GM12865 (cell line): ENCODE data around the gene TFCP2.

Experiments
- DNase-seq: peaks from one replicate; pipeline ENCODE4 v3.0.0; 2010; ENCODE audit warnings: low read depth
- H3K4me3 ChIP-seq: 2 replicates; pipeline ENCODE4 v1.5.1; 2011; ENCODE audit warnings: mild to moderate bottlenecking, low read depth, low read length, control low read depth
- TF ChIP-seq, protein P1 (sequence below): IDR thresholded peaks from 2 replicates; pipeline ENCODE4 v1.5.1; 2011; ENCODE audit warnings: low read length, control low read depth, low read depth, inconsistent platforms; ENCODE audit not compliant: insufficient read depth; ENCODE audit errors: missing control alignments

TFCP2 gene

DNA sequence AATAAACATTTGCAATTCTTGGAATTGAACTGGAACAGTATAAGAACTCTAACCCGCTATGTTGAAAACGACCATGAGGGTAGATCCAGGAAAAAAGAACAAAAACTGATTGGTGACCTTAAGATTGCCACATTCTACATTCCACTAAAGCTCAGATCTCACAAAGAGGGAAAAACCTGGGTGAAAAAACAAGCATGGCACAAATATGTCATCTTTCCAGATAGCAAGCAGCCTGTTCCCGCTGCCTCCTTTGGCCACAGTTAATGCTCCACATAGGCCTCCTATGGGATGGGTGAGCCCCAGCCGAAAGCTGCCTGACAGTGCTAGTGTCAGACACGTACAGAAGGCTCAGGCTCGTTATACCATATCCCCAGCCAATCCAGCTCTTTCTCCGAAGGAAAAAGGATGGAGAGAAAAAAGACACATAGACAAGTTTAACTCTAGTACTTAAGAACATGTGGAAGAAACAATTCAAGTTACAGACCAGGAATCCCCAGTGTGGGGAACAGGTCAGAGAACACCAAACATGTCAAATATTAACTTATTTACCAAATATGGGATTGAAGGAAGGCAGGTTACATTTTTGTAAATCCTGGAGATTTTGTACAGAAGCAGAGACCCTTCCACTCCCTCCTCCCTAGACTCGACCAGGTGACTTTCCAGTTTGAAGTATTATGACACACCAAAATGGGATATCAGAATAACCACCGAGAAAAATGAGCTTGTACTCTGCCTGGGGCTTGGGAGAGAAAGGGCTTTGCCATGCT, 110.1 kb downstream of the TFCP2 start:
- DNase-seq = no peak
- TF ChIP-seq, protein P1, sequence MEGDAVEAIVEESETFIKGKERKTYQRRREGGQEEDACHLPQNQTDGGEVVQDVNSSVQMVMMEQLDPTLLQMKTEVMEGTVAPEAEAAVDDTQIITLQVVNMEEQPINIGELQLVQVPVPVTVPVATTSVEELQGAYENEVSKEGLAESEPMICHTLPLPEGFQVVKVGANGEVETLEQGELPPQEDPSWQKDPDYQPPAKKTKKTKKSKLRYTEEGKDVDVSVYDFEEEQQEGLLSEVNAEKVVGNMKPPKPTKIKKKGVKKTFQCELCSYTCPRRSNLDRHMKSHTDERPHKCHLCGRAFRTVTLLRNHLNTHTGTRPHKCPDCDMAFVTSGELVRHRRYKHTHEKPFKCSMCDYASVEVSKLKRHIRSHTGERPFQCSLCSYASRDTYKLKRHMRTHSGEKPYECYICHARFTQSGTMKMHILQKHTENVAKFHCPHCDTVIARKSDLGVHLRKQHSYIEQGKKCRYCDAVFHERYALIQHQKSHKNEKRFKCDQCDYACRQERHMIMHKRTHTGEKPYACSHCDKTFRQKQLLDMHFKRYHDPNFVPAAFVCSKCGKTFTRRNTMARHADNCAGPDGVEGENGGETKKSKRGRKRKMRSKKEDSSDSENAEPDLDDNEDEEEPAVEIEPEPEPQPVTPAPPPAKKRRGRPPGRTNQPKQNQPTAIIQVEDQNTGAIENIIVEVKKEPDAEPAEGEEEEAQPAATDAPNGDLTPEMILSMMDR = no peak
- no peak overlapping the region for H3K4me3 ChIP-seq

GRCh38 chr12:51059086-51059485, 113.8 kb downstream of the TFCP2 start:
- DNase-seq = no peak
- TF ChIP-seq, protein P1 = no peak

GRCh38 chr12:51056242-51056641, 116.7 kb downstream of the TFCP2 start:
- TF ChIP-seq, protein P1 = no peak
- no peak for DNase-seq

More at GRCh38 chr12:51059086-51059485, 113.8 kb downstream of the TFCP2 start:
- H3K4me3 ChIP-seq = no peak overlapping the region

DNA sequence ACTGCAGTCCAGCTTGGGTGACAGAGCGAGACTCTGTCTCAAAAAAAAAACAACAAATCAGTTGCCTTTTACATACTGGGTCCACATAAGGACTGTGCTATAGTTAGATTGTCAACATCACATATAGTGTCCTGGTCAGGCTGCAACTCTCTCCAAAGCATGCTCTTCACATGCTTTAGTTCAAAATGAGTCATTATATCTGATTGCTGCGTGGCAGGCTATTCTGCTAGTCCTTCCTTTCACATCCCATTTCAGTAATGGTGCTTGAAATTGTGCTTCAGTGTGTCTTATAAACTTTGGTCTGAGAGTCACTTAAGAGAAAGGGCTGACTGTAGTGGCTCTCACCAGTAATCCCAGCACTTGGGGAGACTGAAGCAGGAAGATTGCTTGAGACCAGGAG, 117.9 kb downstream of the TFCP2 start:
- TF ChIP-seq, protein P1 = no peak
- DNase-seq = no peak

More at GRCh38 chr12:51056242-51056641, 116.7 kb downstream of the TFCP2 start:
- H3K4me3 ChIP-seq = no peak overlapping the region

DNA sequence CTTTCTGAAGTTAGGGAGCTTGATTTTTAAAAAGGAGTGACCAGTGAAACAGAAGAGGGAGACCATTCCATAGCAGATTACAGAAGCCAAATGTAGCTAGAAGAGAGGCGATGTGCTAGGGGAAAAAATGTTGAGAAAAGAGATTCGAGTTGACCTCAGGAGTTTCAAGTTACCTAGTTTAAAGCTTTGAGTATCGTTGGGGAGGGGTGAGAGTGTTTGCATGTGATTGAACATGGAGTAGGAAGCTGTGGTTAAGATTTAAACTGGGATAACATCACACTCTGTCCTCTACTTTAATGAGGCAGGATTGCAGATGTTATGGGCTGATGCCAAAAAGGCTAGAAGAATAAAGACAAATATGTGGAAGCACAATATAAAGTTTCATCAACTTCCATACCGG, 121.1 kb downstream of the TFCP2 start:
- no peak for DNase-seq
- H3K4me3 ChIP-seq = no peak overlapping the region
- TF ChIP-seq, protein P1 = no peak

More for the DNA sequence above, 117.9 kb downstream of the TFCP2 start:
- H3K4me3 ChIP-seq = no peak overlapping the region

DNA sequence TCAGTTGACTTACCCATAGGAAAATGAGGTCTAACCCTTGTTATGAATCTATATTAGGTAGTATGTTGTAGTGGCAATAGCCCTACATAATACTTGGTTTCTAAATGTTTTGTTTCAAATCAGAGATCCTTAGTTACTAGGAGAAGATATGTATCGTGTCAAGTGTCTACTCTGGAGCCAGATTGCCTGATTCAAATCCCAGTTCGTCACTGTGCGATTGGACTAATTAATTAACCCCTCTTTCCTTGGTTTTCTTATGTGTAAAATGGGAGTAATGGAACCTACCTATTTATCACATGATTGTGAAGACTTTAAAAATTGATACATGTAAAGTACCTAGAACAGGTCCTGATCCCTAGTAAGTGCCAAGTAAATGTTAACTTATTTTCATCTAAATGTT, 123.4 kb downstream of the TFCP2 start:
- TF ChIP-seq, protein P1 = no peak
- DNase-seq = no peak
- peak overlapping the region; percentile 94 for H3K4me3 ChIP-seq

DNA sequence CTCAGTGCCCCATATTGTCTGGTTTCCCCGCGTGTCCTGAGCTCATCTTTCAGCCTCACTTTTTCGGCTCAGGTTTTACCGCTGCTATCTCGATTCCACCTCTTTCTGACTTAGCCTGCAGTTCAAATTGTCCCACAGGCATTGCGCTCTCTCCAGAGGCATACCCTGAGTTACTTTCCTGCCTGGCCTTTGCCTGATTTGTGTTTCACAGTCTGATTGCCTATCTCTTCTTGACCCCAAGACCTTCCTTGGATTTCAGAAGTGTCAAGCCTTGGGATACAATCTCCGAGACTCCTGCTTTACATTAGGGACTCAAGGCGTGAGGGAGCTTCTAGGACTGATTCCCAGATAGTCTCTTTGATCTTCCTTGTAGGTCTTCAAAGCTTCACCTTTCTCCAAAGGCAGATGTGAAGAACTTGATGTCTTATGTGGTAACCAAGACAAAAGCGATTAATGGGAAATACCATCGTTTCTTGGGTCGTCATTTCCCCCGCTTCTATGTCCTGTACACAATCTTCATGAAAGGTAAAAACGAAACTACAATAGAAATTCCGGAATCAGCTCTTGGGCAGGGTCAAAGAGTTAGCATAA, 124.2 kb downstream of the TFCP2 start:
- DNase-seq = peak; percentile 42
- peak overlapping the region; percentile 94 for H3K4me3 ChIP-seq
- TF ChIP-seq, protein P1 = no peak
